ENCODE data around the gene ARG1. TPM values are rescaled to one million over a fixed set of nuclear protein-coding genes. Genes with fewer than 3 reads are reported as not detected.

ARG1 gene
- polyA plus RNA-seq (2011; rRNA removed), result not detected in 2 replicates
- not detected in 2 replicates for polyA plus RNA-seq (2012; cell fraction: cytosol; rRNA removed)
- not detected in 2 replicates for polyA plus RNA-seq (2012; cell fraction: nucleus; rRNA removed)
- not detected in 3 replicates for polyA plus RNA-seq (2017; fragmentation: RNase III; extraction: RNeasy Plus Mini Kit Qiagen cat#74134 plus additional on column Dnase treatment)
- not detected in 2 replicates for polyA minus RNA-seq (2011; rRNA and poly(A)+ RNA removed)

DNA sequence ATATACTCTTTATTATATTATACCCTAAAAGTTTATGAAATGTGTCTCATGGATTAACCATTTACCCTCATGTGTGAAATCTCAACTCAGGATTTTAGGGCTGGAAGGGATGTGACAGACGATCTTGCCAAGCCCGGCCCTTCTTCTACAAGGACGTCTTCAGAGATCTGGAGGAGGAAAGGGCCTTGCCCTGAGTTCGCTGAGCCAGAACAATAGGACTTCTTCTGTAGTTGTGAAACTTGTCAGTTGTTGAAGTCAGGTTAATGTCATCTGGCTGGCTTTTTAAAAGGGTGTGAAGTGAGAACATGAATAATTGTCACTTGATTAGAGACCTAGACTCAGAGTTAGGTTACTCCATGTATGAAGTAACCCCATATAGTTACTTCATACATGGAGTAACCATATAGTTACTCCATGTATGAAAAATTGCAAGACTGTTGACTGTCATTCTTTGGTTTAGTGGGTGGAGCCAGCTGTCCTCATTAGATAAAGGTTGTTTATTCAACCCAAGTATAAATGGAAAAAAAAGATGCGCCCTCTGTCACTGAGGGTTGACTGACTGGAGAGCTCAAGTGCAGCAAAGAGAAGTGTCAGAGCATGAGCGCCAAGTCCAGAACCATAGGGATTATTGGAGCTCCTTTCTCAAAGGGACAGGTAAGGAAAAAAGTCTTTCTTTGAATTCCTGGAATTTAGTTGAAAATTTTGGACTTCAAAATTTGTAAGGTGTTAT, at the start of gene ARG1:
Gene ARG1, plus strand, starts transcription at position 541 of the 730 bp plus-strand sequence. Its CDS starts 57 bp downstream, at position 598.
- no peak within 1 kb of the TSS for H3K27ac ChIP-seq
- TF ChIP-seq SREBF2 (IDR thresholded peaks at IDR 0.05), result no peak
- no peak for TF ChIP-seq CEBPB (IDR thresholded peaks at IDR 0.05)
- TF ChIP-seq FOSL2 (IDR thresholded peaks at IDR 0.05), result no peak
- TF ChIP-seq FOSL2 (CRISPR knock-in tag; IDR thresholded peaks at IDR 0.05), result no peak
- TF ChIP-seq MAFK (IDR thresholded peaks at IDR 0.05; ENCODE audit: partially characterized antibody), result no peak
- TF ChIP-seq GATA3 (IDR thresholded peaks at IDR 0.05; ENCODE audit: borderline replicate concordance), result no peak
- TF ChIP-seq EHMT2 (IDR thresholded peaks at IDR 0.05; ENCODE audit: low read depth), result no peak
- no peak for TF ChIP-seq CHD2 (IDR thresholded peaks at IDR 0.05; ENCODE audit: low read length, partially characterized antibody)
- TF ChIP-seq POLR2AphosphoS2 (conservative IDR thresholded peaks at IDR 0.05; ENCODE audit: low read length), result no peak
- TF ChIP-seq NR3C1 (IDR thresholded peaks at IDR 0.05), result no peak
- no peak for TF ChIP-seq ZC3H11A (IDR thresholded peaks at IDR 0.05)
- TF ChIP-seq NFE2L2 (conservative IDR thresholded peaks at IDR 0.05; ENCODE audit: low read length), result no peak
- no peak for ATAC-seq
- FAIRE-seq, result no peak
- H3K4me3 ChIP-seq, result no peak within 1 kb of the TSS
- H3K4me2 ChIP-seq, result no peak within 1 kb of the TSS
- no peak for DNase-seq (ENCODE audit: low read depth in 1 of 2, low spot score in 1 of 2)
- 84% methylated on average over 6 of the region's 6 CpGs for WGBS (ENCODE audit: missing lambda C conversion rate)
- H3K9me3 ChIP-seq, result no peaks in the 10 kb centered on the region
- H3K4me1 ChIP-seq, result no peaks in the 10 kb centered on the region
- ChIA-PET POLR2A (no interaction called here), CTCF (interaction anchor here (1.4 kb wide), 1 partner anchor 56 kb away, joined by 4 read pairs; the partner anchor contains the start of gene MED23)

DNA sequence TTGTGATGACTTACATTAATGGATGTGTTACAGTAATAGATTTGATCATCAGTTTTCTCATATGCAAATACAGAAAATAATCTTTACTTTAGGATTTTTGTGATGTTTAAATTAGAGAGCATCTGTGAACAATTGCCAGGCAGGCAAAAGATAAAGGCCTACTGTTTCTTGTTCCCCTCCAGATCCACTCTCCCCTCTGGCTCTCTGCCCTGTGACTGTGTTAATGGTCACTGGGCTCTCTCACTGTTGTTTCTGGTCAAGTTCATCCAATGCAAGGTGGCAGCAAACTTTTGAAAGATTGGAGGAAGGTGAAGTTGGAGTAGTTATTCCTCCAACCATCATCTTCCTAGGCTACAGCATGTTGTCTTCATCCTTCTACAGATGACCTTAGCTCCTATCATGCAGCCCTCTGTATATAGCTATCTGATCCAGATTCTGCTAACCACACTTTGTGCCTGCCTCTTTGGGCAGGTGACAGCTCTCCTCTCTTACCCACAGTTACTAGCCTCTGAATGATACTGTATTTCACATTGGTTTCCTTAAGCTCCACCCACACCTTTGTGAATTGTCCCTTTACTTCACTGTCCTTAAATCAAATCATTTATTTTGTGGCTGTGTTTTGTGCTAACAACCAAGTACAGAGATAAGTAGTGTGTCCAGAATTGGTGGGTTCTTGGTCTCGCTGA, 48.9 kb upstream of the ARG1 start:
- FAIRE-seq (no peak), ATAC-seq (no peak), DNase-seq (ENCODE audit: low read depth in 1 of 2, low spot score in 1 of 2) (no peak)
- Histone ChIP-seq H3K4me3 (no peak overlapping the region), H3K4me2 (no peak overlapping the region), H3K9me3 (no peaks in the 10 kb centered on the region), H3K27ac (no peak overlapping the region), H3K4me1 (no peaks in the 10 kb centered on the region)
- ChIA-PET CTCF (no interaction called here), POLR2A (no interaction called here)
- TF ChIP-seq, protein P1, sequence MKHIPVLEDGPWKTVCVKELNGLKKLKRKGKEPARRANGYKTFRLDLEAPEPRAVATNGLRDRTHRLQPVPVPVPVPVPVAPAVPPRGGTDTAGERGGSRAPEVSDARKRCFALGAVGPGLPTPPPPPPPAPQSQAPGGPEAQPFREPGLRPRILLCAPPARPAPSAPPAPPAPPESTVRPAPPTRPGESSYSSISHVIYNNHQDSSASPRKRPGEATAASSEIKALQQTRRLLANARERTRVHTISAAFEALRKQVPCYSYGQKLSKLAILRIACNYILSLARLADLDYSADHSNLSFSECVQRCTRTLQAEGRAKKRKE (CRISPR knock-in tag; IDR thresholded peaks at IDR 0.05; ENCODE audit: low read depth), result no peak
- TF ChIP-seq, protein P2, sequence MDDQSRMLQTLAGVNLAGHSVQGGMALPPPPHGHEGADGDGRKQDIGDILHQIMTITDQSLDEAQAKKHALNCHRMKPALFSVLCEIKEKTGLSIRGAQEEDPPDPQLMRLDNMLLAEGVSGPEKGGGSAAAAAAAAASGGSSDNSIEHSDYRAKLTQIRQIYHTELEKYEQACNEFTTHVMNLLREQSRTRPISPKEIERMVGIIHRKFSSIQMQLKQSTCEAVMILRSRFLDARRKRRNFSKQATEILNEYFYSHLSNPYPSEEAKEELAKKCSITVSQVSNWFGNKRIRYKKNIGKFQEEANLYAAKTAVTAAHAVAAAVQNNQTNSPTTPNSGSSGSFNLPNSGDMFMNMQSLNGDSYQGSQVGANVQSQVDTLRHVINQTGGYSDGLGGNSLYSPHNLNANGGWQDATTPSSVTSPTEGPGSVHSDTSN (IDR thresholded peaks at IDR 0.05), result no peak
- no peak for TF ChIP-seq RCOR1 (IDR thresholded peaks at IDR 0.05; ENCODE audit: low read depth, low read length)
- TF ChIP-seq, protein P3, sequence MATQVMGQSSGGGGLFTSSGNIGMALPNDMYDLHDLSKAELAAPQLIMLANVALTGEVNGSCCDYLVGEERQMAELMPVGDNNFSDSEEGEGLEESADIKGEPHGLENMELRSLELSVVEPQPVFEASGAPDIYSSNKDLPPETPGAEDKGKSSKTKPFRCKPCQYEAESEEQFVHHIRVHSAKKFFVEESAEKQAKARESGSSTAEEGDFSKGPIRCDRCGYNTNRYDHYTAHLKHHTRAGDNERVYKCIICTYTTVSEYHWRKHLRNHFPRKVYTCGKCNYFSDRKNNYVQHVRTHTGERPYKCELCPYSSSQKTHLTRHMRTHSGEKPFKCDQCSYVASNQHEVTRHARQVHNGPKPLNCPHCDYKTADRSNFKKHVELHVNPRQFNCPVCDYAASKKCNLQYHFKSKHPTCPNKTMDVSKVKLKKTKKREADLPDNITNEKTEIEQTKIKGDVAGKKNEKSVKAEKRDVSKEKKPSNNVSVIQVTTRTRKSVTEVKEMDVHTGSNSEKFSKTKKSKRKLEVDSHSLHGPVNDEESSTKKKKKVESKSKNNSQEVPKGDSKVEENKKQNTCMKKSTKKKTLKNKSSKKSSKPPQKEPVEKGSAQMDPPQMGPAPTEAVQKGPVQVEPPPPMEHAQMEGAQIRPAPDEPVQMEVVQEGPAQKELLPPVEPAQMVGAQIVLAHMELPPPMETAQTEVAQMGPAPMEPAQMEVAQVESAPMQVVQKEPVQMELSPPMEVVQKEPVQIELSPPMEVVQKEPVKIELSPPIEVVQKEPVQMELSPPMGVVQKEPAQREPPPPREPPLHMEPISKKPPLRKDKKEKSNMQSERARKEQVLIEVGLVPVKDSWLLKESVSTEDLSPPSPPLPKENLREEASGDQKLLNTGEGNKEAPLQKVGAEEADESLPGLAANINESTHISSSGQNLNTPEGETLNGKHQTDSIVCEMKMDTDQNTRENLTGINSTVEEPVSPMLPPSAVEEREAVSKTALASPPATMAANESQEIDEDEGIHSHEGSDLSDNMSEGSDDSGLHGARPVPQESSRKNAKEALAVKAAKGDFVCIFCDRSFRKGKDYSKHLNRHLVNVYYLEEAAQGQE (IDR thresholded peaks at IDR 0.05), result no peak
- TF ChIP-seq POLR2AphosphoS2 (conservative IDR thresholded peaks at IDR 0.05; ENCODE audit: low read length), result no peak
- no peak for TF ChIP-seq NPAS2 (CRISPR knock-in tag; IDR thresholded peaks at IDR 0.05; ENCODE audit: borderline replicate concordance)
- WGBS (ENCODE audit: missing lambda C conversion rate), result 100% methylated on average over 1 of the region's 1 CpG

Data from A549 (cell line).